Effector CD4-positive, alpha-beta T cell (primary cell): ENCODE measurements around the gene LIN28B. TPM values are rescaled to one million over a fixed set of nuclear protein-coding genes. Genes with fewer than 3 reads are reported as not detected.
"Not testable (repeated sequence)": the region's sequence is repeated elsewhere in the genome, so short reads cannot be mapped to it uniquely, and the experiment has no call there.

Experiments
- DNase-seq: peaks from one replicate; pipeline ENCODE4 v3.0.0-alpha.2; 2020
- total RNA-seq: gene quantifications from one replicate; lab custom pipeline; 2026; lab: John Stamatoyannopoulos, UW

The LIN28B gene
- total RNA-seq: not detected

- DNase-seq: no peak
Measured at GRCh38 chr6:104956731-104957294, at the start of gene LIN28B. LIN28B (plus strand) TSS chr6:104957107; CDS start chr6:104957251, 144 bp downstream.

- no peak for DNase-seq
Measured at GRCh38 chr6:104908031-104908887, 48.6 kb upstream of the LIN28B start.

- DNase-seq: no peak
Measured at GRCh38 chr6:104908888-104909525, 47.9 kb upstream of the LIN28B start.

- no peak for DNase-seq
Measured at GRCh38 chr6:104921896-104922295, 35.0 kb upstream of the LIN28B start.

- no peak for DNase-seq
Measured at GRCh38 chr6:104928141-104928540, 28.8 kb upstream of the LIN28B start.

GRCh38 chr6:104929353-104929752 lies 27.6 kb upstream of the LIN28B start:
- no peak for DNase-seq

GRCh38 chr6:104930939-104931338 lies 26.0 kb upstream of the LIN28B start:
- DNase-seq: no peak

GRCh38 chr6:104936766-104937535 lies 20.0 kb upstream of the LIN28B start:
- DNase-seq: no peak

- DNase-seq: no peak
Measured at GRCh38 chr6:104940238-104940892, 16.5 kb upstream of the LIN28B start.

GRCh38 chr6:104940893-104941728 lies 15.8 kb upstream of the LIN28B start:
- DNase-seq: peak; percentile 5

- no peak for DNase-seq
Measured at GRCh38 chr6:104941729-104942091, 15.2 kb upstream of the LIN28B start.

GRCh38 chr6:104943781-104944180 lies 13.1 kb upstream of the LIN28B start:
- no peak for DNase-seq

- no peak for DNase-seq
Measured at GRCh38 chr6:104949206-104949605, 7.7 kb upstream of the LIN28B start.

GRCh38 chr6:104951677-104952076 lies 5.2 kb upstream of the LIN28B start:
- no peak for DNase-seq

- no peak for DNase-seq
Measured at GRCh38 chr6:104952911-104953399, 4.0 kb upstream of the LIN28B start.

- DNase-seq: not testable (repeated sequence)
Measured at GRCh38 chr6:104953400-104954189, 3.3 kb upstream of the LIN28B start.

GRCh38 chr6:104954190-104954797 lies 2.6 kb upstream of the LIN28B start:
- no peak for DNase-seq

GRCh38 chr6:104955491-104955890 lies 1.4 kb upstream of the LIN28B start:
- no peak for DNase-seq

- no peak for DNase-seq
Measured at GRCh38 chr6:104955927-104956730, 778 bp upstream of the LIN28B start.
